Adrenal gland (tissue), 12 donors: ENCODE results near the gene CLEC3B. TPM values are rescaled to one million over a fixed set of nuclear protein-coding genes. Genes with fewer than 3 reads are reported as not detected.

Experiments
- DNase-seq, 7 donors: peaks; one replicate each; pipeline ENCODE4 v3.0.0-alpha.2; 2019 to 2020
- H3K27ac ChIP-seq, 5 donors: fragments of 200-600 bp; sonication (generic) in 4 of 5; 1 replicate in 3 of 5; 2 replicates in 2 of 5; pipeline versions ENCODE4 v1.5.1 to v1.8.0; 2016 to 2020; ENCODE audit warnings: mild to moderate bottlenecking in 1 of 5
- H3K27me3 ChIP-seq: fragments of 200-600 bp; 2 replicates; pipeline ENCODE4 v1.8.0; 2021
- H3K36me3 ChIP-seq, 2 donors: fragments of 200-600 bp; replicated peaks in 1 of 2; 1 replicate in 1 of 2; 2 replicates in 1 of 2; pipeline versions ENCODE4 v1.5.1 to v1.8.0; 2018 to 2022
- H3K4me1 ChIP-seq, 2 donors: fragments of 200-600 bp; replicated peaks in 1 of 2; 1 replicate in 1 of 2; 2 replicates in 1 of 2; pipeline versions ENCODE4 v1.5.1 to v1.8.0; 2018 to 2021
- H3K4me3 ChIP-seq, 4 donors: fragments of 200-600 bp; sonication (generic) in 3 of 4; one replicate each; pipeline ENCODE4 v1.5.1; 2016 to 2018
- H3K9me3 ChIP-seq, 3 donors: fragments of 200-600 bp; sonication (generic) in 1 of 3; replicated peaks in 1 of 3; 1 replicate in 2 of 3; 2 replicates in 1 of 3; pipeline versions ENCODE4 v1.5.1 to v1.8.0; 2016 to 2021
- CTCF ChIP-seq, 6 experiments: fragments of 450-650 bp in 4 of 6; fragments of 200-600 bp in 2 of 6; sonication (generic) in 1 of 6; IDR thresholded peaks; 1 replicate in 5 of 6; 2 replicates in 1 of 6; pipeline versions ENCODE4 v1.5.1 to v1.8.0; 2016 to 2021; ENCODE audit warnings: antibody characterized with exemption in 6 of 6, mild to moderate bottlenecking in 2 of 6, moderate library complexity in 1 of 6
- POLR2A ChIP-seq, 2 donors: fragments of 450-650 bp; IDR thresholded peaks; one replicate each; pipeline ENCODE4 v1.6.1; 2017; ENCODE audit warnings: antibody characterized with exemption in 2 of 2, mild to moderate bottlenecking in 2 of 2, moderate library complexity in 1 of 2
- WGBS, 4 donors: extraction: QIAGEN DNeasy Blood & Tissue Kit in 2 of 4; methylation state at CpG; one replicate each; pipeline versions ENCODE4 v1.1.5 to v1.1.7; 2013 to 2017; 5-methylcytosine and 5-hydroxymethylcytosine counted together
- intact Hi-C, 2 donors: fragments of 100-400 bp; cut with DNase I; formaldehyde crosslinking; loops; one replicate each; pipeline versions ENCODE4 v1.14.1 to v1.15.0; 2022 to 2023
- polyA plus RNA-seq, 3 donors: library from polyadenylated mRNA; stranded (reverse); fragments of 200-250 nt in 2 of 3; fragments of 350-450 nt in 1 of 3; fragmentation: Illumina TruSeq in 1 of 3; extraction: RNeasy Lipid Tissue Mini Kit (QIAGEN cat#74804) in 1 of 3; gene quantifications; one replicate each; pipeline ENCODE4 v1.2.3, GENCODE V29; 2013 to 2014
- total RNA-seq, 9 donors: library from RNA; depleted of rRNA in 4 of 9; stranded (reverse); fragments of >200 nt in 4 of 9; fragments of 120-200 nt in 1 of 9; fragmentation: NEBNext Ultra II Directional in 1 of 9; extraction: Animal tissue kit (Norgen Biotek cat#: 25700) in 1 of 9; gene quantifications; one replicate each; pipeline versions ENCODE4 v1.1.0 to v1.2.4, GENCODE V29; 2013 to 2023
- donor health status: healthy with polysubstance abuse.
- donor health status: Bipolar disorder and iron deficiency.
- donor health status: DM: yes; HTN: yes; CAD: no.
- donor health status: DM: no; HTN: no; CAD: no.
- donor health status: DM: no; HTN: no; CAD: no.
- donor health status: DM: yes; HTN: yes; CAD: no.

Gene CLEC3B
- total and polyA plus RNA-seq, 12 donors, result 5.1 to 251 (median 73.1) TPM

- intact Hi-C loops, result no loop called here
- Histone ChIP-seq H3K27me3 (no peaks in the 10 kb centered on the region), H3K4me1 (peaks cover 0 to 4% of the 10 kb centered on the region in 2 donors), H3K27ac (peak overlapping the region in 3 of 5 donors; percentile 47 to 84 (median 76)), H3K9me3 (no peaks in the 10 kb centered on the region), H3K36me3 (no peaks in the 10 kb centered on the region), H3K4me3 (no peak overlapping the region)
- TF ChIP-seq POLR2A (IDR thresholded peaks at IDR 0.05), result no peak
- no peak for TF ChIP-seq CTCF (IDR thresholded peaks at IDR 0.05)
- DNase-seq, result peak in 6 of 7 donors; percentile 21 to 61 (median 47)
- 46 to 55% (median 52%) methylated on average over 12 of the region's 12 CpGs for WGBS, 4 donors
Observed at GRCh38 chr3:45064512-45065372, 38.6 kb downstream of the CLEC3B start.

- WGBS, 4 donors, result 93 to 100% (median 98%) methylated on average over 1 of the region's 1 CpG
- Histone ChIP-seq H3K4me1 (peaks cover 0 to 4% of the 10 kb centered on the region in 2 donors), H3K27me3 (no peaks in the 10 kb centered on the region), H3K27ac (peak overlapping the region in 3 of 5 donors; percentile 47 to 84 (median 76)), H3K36me3 (no peaks in the 10 kb centered on the region), H3K4me3 (no peak overlapping the region), H3K9me3 (no peaks in the 10 kb centered on the region)
- no peak for TF ChIP-seq POLR2A (IDR thresholded peaks at IDR 0.05)
- TF ChIP-seq CTCF (IDR thresholded peaks at IDR 0.05), result no peak
- intact Hi-C loops, result no loop called here
- DNase-seq, result no peak
Observed at GRCh38 chr3:45065373-45065720, 39.2 kb downstream of the CLEC3B start.

- TF ChIP-seq POLR2A (IDR thresholded peaks at IDR 0.05), result no peak
- no peak for TF ChIP-seq CTCF (IDR thresholded peaks at IDR 0.05)
- intact Hi-C loops, result no loop called here
- Histone ChIP-seq H3K4me1 (peaks cover 0 to 4% of the 10 kb centered on the region in 2 donors), H3K36me3 (no peaks in the 10 kb centered on the region), H3K27ac (peak overlapping the region in 1 of 5 donors; percentile 6), H3K27me3 (no peaks in the 10 kb centered on the region), H3K4me3 (no peak overlapping the region), H3K9me3 (no peaks in the 10 kb centered on the region)
- WGBS, 4 donors, result 77 to 88% (median 85%) methylated on average over 3 of the region's 3 CpGs
- no peak for DNase-seq
Observed at GRCh38 chr3:45066109-45066801, 40.2 kb downstream of the CLEC3B start.

GRCh38 chr3:45067486-45067885, 41.4 kb downstream of the CLEC3B start:
- Histone ChIP-seq H3K27me3 (no peaks in the 10 kb centered on the region), H3K4me1 (peaks cover 0 to 4% of the 10 kb centered on the region in 2 donors), H3K27ac (no peak overlapping the region), H3K9me3 (no peaks in the 10 kb centered on the region), H3K4me3 (no peak overlapping the region), H3K36me3 (no peaks in the 10 kb centered on the region)
- TF ChIP-seq POLR2A (IDR thresholded peaks at IDR 0.05) (no peak), CTCF (IDR thresholded peaks at IDR 0.05) (no peak)
- WGBS, 4 donors, result 69 to 82% (median 72%) methylated on average over 3 of the region's 4 CpGs
- intact Hi-C loops, result no loop called here
- DNase-seq, result no peak
